Ramos (cell line): ENCODE data around the gene SPDYE2B.
"Not testable (repeated sequence)": the region's sequence is repeated elsewhere in the genome, so short reads cannot be mapped to it uniquely, and the experiment has no call there.

ENCODE experiments used
- in situ Hi-C: fragments of 300-500 bp; cut with MboI; formaldehyde crosslinking; loops from one replicate; pipeline ENCODE4 v1.14.3; 2022; ENCODE audit warnings: low sequenced_read_pairs; ENCODE audit not compliant: unreplicated experiment

The SPDYE2B gene

DNA sequence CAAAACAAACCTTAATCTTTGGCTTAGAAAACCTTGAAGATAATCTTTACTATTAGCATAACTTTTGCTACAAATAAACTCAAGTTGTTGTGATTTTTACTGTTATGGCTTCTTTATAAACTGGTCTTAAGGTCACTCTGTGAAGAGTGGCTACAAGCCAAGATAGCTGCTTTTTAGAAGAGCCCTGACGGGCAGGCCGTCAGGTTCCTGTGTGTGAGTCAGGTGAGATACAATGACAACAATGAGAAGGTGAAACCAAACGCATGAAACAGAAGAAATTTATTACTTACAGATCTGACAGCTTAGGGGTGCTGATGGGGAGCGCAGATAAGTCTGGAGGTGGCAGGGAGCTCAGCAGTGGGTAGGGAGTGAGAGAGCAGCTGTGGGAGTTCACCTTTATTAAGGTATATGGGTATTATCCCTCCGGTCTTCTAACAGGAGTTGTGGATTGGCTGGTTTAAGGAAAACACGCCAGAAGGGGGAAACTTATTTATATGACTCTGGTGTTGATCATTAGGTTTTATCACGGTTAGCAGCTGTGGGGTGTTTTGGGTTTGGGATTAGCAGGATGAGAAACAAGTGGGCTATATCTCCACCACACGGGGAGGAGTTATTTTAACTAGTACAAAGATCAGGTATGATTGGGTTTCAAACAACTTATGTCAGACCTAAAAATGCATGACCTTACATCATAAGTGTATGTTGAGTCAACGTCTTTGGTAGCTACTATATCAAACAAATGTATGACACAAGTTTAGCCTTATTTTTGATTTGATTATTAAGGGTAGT lies 49.0 kb downstream of the SPDYE2B start:
- in situ Hi-C loops, result not testable (repeated sequence)
